GM12878 (cell line): ENCODE measurements around the gene DUT.

ENCODE experiments used
- FOXM1 ChIP-seq: IDR thresholded peaks from 2 replicates; pipeline ENCODE4 v1.6.1; 2012; ENCODE audit warnings: low read depth, mild to moderate bottlenecking, inconsistent platforms, low read length, moderate library complexity
- POLR2AphosphoS5 ChIP-seq: IDR thresholded peaks from 2 replicates; pipeline ENCODE4 v1.6.1; 2011; ENCODE audit warnings: mild to moderate bottlenecking, low read length, inconsistent platforms
- RFX5 ChIP-seq: IDR thresholded peaks from 2 replicates; pipeline ENCODE4 v1.6.1; 2011; ENCODE audit warnings: low read depth, low read length, improper control_type of control experiment

DNA sequence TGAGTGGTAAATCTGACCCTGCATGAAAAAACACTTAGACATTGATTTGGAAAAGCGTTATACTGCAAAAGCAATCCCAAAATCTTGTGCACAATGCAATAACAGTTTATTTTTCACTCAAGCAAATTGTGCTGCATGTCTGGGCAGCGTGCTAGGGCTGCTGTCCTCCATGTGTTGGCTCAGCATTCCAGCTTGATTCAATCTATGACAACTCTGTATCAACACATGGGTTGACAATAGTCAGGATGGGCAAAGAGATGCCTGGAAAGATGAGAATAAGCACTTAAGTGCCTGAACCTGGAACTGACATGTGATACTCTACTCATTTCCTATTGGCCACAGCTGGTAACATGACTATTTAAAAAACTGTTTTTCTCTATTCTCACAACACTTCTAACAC is 51.8 kb downstream of the DUT start:
- no peak for TF ChIP-seq FOXM1
- TF ChIP-seq POLR2AphosphoS5, result no peak
- TF ChIP-seq RFX5, result no peak
